SK-N-MC (cell line): ENCODE measurements around the gene RIMS3.

Experiments
- EZH2 ChIP-seq: fragments of 200-600 bp; sonication (generic); IDR thresholded peaks from one replicate; pipeline ENCODE4 v1.6.1; 2017; ENCODE audit warnings: antibody characterized with exemption
- FOXP2 ChIP-seq: optimal IDR thresholded peaks from 2 replicates; pipeline ENCODE3; 2011; ENCODE audit warnings: mild to moderate bottlenecking, moderate library complexity; ENCODE audit not compliant: insufficient read depth; ENCODE audit errors: extremely low read length, control extremely low read depth
- POLR2AphosphoS5 ChIP-seq: IDR thresholded peaks from 2 replicates; pipeline ENCODE4 v1.6.1; 2012; ENCODE audit warnings: mild to moderate bottlenecking, low read depth, low read length, borderline replicate concordance

GRCh38 chr1:40668769-40669525 is 3.5 kb upstream of the RIMS3 start:
- no peak for TF ChIP-seq POLR2AphosphoS5
- no peak for TF ChIP-seq FOXP2
- TF ChIP-seq EZH2, result no peak
